ENCODE results near the gene DIP2C.
"Not testable (repeated sequence)": the region's sequence is repeated elsewhere in the genome, so short reads cannot be mapped to it uniquely, and the experiment has no call there.

DIP2C gene

GRCh38 chr10:637771-638195 lies 51.7 kb downstream of the DIP2C start:
- DNase-seq = no peak

DNA sequence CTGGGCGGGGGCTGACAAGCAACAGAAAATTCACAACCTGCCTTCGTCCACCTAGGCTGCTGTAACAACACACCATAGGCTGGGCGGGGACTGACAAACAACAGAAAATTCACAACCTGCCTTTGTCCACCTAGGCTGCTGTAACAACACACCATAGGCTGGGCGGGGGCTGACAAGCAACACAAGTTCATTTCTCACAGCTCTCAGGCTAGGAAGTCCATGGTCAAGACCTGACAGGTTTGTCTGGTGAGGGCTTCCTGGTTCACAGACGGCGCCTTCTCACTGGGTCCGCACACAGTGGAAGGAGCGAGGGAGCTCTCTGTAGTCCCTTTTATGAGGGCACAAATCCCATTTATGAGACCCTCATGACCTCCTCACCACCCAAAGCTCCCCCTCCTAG lies 52.2 kb downstream of the DIP2C start:
- DNase-seq = no peak

DNA sequence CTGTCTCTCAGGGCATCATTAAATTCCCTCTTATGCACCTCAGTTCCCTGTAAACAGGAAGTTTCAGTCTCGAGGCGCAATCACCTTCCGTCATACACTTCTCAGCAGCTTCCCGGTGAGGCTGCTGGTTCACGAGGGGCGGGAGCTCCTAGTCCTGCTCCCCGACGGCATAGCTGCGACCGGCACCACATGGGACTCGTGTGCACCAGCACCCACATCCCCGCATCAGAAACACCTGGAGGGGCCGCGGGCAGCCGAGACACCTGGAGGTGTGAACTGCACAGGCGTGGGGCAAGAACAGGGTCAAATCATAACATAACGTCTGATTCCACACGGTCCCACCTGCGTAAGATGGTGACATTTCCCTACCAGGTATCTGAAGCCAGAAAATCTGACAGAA lies 52.7 kb downstream of the DIP2C start:
- no peak for DNase-seq

GRCh38 chr10:636016-636730 lies 53.3 kb downstream of the DIP2C start:
- DNase-seq = no peak

- DNase-seq = no peak
Observed at GRCh38 chr10:635088-635861, 54.2 kb downstream of the DIP2C start.

DNA sequence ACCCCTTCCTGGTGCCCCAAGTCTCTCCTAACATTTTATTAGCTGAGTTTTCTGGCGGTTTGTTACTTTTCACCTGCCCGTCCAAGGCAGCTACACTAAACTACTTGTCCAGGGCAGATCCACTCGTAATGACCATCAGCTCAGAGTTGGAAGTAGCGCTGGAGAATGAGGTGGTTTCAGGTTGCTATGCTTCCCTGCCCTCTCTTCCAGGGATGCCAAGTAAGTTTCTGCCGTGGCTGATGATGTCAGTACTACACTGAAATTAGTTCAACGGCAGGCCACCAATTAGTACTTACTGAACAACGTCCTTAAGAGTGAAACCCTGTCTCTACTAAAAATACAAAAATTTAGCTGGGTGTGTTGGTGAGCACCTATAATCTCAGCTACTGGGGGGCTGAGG lies 55.2 kb downstream of the DIP2C start:
- DNase-seq = no peak

DNA sequence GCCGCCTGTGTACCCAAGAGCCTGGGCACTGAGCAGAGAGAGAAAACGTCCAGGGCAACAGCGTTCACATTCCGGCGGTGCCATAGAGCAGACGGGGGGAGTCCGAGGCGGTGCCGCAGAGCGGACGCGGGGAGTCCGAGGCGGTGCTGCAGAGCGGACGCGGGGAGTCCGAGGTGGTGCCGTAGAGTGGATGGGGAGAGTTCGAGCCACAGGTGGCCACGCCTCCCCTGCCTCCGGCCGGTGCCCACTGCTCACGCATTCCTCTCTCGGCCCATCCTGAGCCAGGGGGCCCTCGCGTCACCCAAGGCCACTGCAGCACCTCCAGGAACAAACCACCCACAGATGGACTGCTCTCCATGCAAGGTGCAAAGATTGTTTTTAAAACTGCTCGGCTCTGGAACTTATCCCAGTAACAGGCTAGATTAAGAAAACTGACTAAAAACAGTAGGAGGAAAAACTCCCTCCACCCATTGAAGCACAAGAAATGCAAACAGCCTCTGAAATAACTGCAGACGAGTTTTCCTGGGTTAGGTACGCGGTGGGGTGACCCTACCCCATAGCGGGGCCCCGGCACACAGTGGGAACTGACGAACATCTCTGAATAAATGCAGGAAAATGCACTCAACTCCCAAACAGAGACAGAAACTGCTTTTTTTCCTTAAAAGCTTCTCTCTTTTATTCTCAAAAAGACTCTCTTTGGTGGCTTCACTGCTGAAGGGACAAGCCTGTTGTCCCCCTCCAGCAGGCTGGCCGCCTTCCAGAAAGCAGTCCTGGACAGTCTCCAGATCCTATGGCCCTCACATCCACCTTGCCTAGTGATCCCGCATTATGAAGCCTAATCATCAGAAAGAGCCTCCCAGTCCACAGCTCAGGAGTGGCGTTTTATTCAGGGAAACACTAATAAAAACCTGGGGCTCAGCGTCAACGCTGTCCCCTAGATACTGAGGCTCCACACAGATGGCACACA lies 55.9 kb downstream of the DIP2C start:
- no peak for DNase-seq

- DNase-seq = not testable (repeated sequence)
Observed at GRCh38 chr10:632807-633177, 56.7 kb downstream of the DIP2C start.

DNA sequence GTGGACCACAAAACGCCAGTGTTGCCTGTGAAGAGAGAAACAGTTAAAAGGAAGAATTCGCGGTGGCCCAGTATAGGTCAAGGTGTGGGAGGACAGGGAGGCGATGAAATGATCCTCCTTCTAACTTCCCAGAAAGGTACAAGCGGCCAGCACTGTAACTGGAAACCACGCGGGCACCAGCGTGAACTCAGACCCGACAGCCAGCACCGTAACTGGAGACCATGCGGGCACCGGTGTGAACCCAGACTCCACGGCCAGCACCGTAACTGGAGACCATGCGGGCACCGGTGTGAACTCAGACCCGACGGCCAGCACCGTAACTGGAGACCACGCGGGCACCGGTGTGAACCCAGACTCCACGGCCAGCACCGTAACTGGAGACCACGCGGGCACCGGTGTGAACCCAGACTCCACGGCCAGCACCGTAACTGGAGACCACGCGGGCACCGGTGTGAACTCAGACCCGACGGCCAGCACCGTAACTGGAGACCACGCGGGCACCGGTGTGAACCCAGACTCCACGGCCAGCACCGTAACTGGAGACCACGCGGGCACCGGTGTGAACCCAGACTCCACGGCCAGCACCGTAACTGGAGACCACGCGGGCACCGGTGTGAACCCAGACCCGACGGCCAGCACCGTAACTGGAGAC lies 57.2 kb downstream of the DIP2C start:
- DNase-seq = not testable (repeated sequence)

- no peak for DNase-seq
Observed at GRCh38 chr10:631266-631665, 58.2 kb downstream of the DIP2C start.

DNA sequence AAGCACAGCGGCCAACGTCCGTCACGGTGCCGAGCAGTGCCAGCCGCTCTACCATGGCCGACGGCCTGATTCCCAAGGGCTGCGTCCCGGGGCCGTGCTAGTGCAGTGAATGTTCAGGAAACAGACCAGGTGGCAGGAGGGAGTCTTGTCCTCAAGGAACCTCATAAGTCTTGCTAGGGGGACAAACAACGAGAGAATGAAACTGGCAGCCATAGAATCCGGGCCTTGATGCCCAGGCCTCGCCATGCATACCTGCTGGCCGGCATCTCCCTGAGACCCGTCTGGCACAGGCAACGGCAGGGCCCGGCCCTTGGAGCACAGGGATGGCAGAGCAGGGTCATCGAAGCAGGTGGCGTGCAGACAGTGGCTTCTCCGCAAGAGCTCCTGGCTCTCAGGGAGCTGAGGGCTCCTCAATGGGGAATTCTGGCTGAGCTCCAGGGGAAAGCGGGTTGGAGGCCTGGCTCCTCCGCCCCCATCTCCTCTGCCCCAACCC lies 58.8 kb downstream of the DIP2C start:
- no peak for DNase-seq

DNA sequence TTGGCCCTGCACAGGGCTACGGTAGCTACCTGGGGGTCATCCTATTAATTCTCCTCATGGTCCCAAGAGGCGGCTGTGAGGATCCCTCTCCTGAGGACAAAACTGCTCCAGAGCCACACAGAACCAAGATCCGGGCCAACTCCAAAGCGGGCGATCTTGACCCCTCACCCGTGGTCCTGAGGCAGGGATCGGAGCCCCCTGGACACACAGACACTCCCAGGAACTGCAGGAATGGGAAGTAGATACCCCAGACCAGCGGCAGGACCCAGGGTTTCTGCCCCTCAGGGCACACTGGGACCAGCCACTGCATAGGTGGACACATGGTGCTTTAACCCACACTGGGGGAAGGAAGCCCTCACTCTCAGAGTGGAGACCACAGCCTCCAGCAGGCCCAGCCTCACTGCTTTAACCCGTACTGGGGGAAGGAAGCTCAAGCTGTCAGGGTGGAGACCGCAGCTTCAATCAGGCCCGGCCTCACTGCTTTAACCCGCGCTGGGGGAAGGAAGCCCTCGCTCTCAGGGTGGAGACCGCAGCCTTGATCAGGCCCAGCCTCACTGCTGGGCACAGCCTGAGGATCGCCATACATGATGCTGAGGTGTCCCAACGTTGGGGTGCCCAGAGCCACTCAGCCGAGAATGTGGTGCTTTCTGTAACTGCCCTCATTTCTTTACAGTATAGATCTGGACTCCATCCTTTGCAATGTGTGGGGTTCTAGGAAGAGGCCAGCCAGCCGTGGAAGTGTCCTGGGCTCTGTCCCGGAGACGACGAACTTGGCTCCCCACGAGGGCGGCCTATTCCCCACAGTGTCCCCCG lies 60.1 kb downstream of the DIP2C start:
- DNase-seq = no peak

GRCh38 chr10:628386-629045 lies 61.0 kb downstream of the DIP2C start:
- DNase-seq = no peak

DNA sequence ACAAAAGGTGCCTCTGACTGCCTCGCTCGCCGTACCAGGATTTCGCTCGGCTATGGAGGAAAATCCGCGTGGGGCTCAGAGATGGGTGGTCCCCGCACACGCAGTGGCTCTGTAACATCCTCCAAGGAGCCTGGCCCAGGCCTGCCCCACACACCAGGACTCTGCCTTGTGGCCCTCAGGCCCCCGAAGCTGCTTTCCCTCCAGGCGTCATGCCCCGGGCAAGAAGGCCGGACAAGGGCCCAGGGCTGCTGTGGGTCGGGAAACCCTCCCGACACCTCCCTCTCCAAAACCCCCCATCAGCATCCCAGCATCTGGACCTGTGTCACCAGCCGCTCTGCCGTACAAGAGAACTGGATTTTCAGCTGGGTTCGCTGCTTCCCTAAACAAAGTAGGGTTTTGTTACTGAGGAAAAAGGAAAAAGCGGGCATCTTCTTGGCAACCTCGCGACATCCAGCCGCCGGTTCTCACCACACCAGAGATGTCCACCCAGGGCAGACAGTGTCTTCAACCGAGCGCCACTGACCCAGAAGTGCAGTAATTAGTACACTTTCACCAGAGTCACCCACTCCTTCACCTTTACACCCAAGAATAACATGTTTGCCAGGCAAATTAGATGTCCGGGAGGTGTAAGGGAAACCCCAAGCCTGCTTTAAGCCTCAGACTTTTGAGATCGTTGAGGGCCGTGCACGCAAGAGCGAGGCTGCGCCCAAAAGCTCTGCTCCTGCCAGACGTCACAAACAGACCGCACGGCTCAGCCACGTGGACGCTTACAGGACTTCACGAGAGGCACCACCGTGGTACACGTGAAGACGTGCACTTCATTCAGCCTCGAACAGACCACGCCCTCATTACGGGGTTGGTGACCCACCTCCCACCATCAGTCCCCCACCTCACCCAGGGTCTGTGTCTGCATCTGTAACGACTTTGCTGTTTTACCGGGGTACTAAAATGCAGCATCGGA lies 62.2 kb downstream of the DIP2C start:
- DNase-seq = no peak

- no peak for DNase-seq
Observed at GRCh38 chr10:625751-626711, 63.4 kb downstream of the DIP2C start.

DNA sequence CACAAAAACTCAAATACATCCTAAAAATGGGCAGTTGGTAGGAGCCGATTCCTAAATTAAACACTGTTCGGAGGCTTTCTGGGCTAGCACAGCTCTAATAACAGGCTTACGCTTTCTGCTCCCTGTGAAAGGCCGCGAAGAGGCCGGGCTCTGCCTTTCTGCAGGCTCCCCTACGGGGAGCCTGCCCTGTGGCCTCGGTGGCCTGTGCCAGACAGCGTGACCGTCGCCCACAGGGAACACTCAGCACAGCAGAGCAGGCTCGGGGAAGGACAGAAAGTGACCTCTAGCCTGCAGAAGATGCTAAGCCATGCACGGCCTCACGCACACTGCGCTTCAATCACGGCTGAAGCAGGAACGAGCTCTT lies 64.2 kb downstream of the DIP2C start:
- no peak for DNase-seq

DNA sequence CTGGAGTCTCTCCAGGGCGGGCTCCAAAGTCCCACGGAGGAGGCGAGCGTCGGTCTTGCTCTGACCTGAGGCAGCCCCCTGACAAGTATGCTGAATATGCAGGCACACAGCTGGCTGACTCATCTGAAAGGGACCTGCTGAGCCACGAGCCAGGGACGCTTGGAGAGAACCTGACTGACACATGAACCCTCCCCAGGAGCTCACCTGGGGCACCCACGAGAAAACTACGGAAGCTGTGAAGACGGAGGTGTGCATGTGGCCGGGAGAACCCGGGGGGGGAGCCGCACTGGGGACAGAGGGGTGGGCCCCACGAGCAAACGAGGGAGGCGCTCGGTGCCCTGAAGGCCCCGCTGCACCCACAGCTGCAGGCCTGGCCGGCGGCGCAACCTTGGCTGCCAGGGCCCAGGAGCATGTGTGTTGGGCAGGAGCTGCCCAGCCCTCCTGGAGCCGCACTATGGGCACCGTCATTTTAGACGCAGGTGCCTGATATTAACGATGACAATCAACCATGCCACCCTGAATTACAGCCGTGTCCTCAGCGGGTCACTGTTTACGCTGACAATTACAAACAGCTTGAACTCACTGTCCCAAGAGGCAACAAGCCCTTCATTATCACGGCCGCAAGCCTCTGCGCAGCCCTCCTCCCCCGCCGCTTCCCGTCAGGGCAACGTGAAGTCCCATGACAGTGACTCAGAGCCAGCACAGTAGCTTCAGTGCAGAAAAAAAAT lies 64.7 kb downstream of the DIP2C start:
- no peak for DNase-seq

DNA sequence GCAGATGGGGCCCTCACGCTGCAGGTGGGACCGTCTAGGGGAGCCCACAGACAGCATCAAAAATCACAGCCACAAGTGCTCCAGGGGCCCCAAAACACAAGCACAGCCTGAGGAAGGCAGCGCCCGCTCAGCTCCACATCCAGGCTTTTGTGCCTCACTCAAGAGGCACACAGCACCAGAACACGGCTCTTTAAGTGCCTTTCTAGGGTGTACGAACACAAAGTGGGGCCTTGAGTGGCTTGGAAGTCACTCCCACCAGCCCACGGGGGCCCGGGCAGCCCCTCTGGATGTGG lies 65.2 kb downstream of the DIP2C start:
- DNase-seq = no peak

Measured in activated CD4-positive, CD25-positive, alpha-beta regulatory T cell treated with anti-CD3 and anti-CD28 coated beads, Interleukin-2, amount 50 U/mL, for 72 hours (primary cell).